B cell (primary cell): Measurements from ENCODE around the gene TSSK2. TPM values are rescaled to one million over a fixed set of nuclear protein-coding genes. Genes with fewer than 3 reads are reported as not detected.

Experiments used
- ATAC-seq: fragments of 200-7000 bp; cut with Tn5 transposase; one replicate; pipeline ENCODE4 v1.10.0; 2021; ENCODE audit warnings: low read depth, mild to moderate bottlenecking, moderate number of reproducible peaks, moderate library complexity
- CTCF ChIA-PET: fragments of 350-600 bp; sonication (Branson Sonifier 250); formaldehyde crosslinking; loops from one replicate; lab custom pipeline; 2021; ENCODE audit warnings: antibody characterized with exemption, inconsistent platforms; lab: Charles Lee
- POLR2A ChIA-PET: fragments of 350-600 bp; sonication (Branson Sonifier 250); formaldehyde crosslinking; loops from one replicate; lab custom pipeline; 2021; ENCODE audit warnings: antibody characterized with exemption; lab: Charles Lee
- DNase-seq: peaks from one replicate; pipeline ENCODE4 v3.0.0; 2013
- H2AFZ ChIP-seq: 2 replicates; pipeline ENCODE4 v1.6.1; 2012; ENCODE audit warnings: mild to moderate bottlenecking, low read depth, low read length; ENCODE audit not compliant: insufficient read depth, poor library complexity, severe bottlenecking
- H3K27ac ChIP-seq, 2 donors: 1 replicate in 1 of 2; 2 replicates in 1 of 2; pipeline ENCODE4 v1.5.1; 2012 to 2013; ENCODE audit warnings: low read length in 2 of 2, mild to moderate bottlenecking in 2 of 2, moderate library complexity in 1 of 2
- H3K27me3 ChIP-seq, 4 experiments: fragments of 200-600 bp in 1 of 4; sonication (generic) in 1 of 4; replicated peaks in 1 of 4; 1 replicate in 2 of 4; 2 replicates in 2 of 4; pipeline versions ENCODE4 v1.6.1 to v1.7.0; 2013 to 2016; ENCODE audit warnings: low read length in 3 of 4, mild to moderate bottlenecking in 2 of 4, mixed read lengths in 1 of 4, moderate library complexity in 1 of 4; ENCODE audit not compliant: insufficient read depth in 4 of 4, control insufficient read depth in 3 of 4; ENCODE audit errors: control extremely low read depth in 1 of 4
- H3K36me3 ChIP-seq, 2 experiments: replicated peaks in 1 of 2; 1 replicate in 1 of 2; 2 replicates in 1 of 2; pipeline versions ENCODE4 v1.6.1 to v1.7.1; 2013; ENCODE audit warnings: low read length in 1 of 2; ENCODE audit not compliant: insufficient read depth in 2 of 2, control insufficient read depth in 1 of 2; ENCODE audit errors: control extremely low read depth in 1 of 2, extremely low read depth in 1 of 2
- H3K4me1 ChIP-seq, 2 donors: fragments of 200-600 bp in 1 of 2; sonication (generic) in 1 of 2; 1 replicate in 1 of 2; 2 replicates in 1 of 2; pipeline versions ENCODE4 v1.5.1 to v1.6.1; 2013 to 2017; ENCODE audit warnings: low read length in 2 of 2; ENCODE audit not compliant: control insufficient read depth in 2 of 2, insufficient read depth in 2 of 2
- H3K4me2 ChIP-seq: replicated peaks from 2 replicates; pipeline ENCODE3; 2012; ENCODE audit warnings: mild to moderate bottlenecking, low read depth, low read length; ENCODE audit not compliant: poor library complexity, severe bottlenecking
- H3K4me3 ChIP-seq, 5 experiments: fragments of 200-600 bp in 1 of 5; sonication (generic) in 1 of 5; 1 replicate in 3 of 5; 2 replicates in 2 of 5; pipeline versions ENCODE4 v1.5.1 to v1.7.0; 2011 to 2016; ENCODE audit warnings: low read length in 4 of 5, mild to moderate bottlenecking in 4 of 5, low read depth in 2 of 5, control low read depth in 1 of 5, moderate library complexity in 1 of 5; ENCODE audit not compliant: insufficient read depth in 1 of 5; ENCODE audit errors: control extremely low read depth in 1 of 5, extremely low read depth in 1 of 5
- H3K79me2 ChIP-seq: fragments of 200-600 bp; sonication (generic); one replicate; pipeline ENCODE4 v1.6.0; 2016; ENCODE audit warnings: low read length; ENCODE audit not compliant: control insufficient read depth, insufficient read depth
- H3K9ac ChIP-seq: fragments of 200-600 bp; sonication (generic); 2 replicates; pipeline ENCODE4 v1.6.1; 2017; ENCODE audit warnings: mild to moderate bottlenecking, low read length, moderate library complexity
- H3K9me3 ChIP-seq, 3 donors: one replicate each; pipeline versions ENCODE4 v1.6.1 to v1.7.1; 2013; ENCODE audit warnings: low read length in 2 of 3; ENCODE audit not compliant: control insufficient read depth in 2 of 3, insufficient read depth in 1 of 3; ENCODE audit errors: control extremely low read depth in 1 of 3
- H4K20me1 ChIP-seq: 2 replicates; pipeline ENCODE4 v1.6.0; 2012; ENCODE audit warnings: mild to moderate bottlenecking, low read length; ENCODE audit not compliant: insufficient read depth, control insufficient read depth, poor library complexity, severe bottlenecking
- H3K27ac Mint-ChIP-seq: one replicate; pipeline ENCODE4 v1.8.0; 2021; ENCODE audit warnings: mixed read lengths
- H3K27me3 Mint-ChIP-seq: one replicate; pipeline ENCODE4 v1.8.0; 2021; ENCODE audit warnings: mixed read lengths
- H3K4me1 Mint-ChIP-seq: one replicate; pipeline ENCODE4 v1.8.0; 2021; ENCODE audit warnings: mixed read lengths
- H3K4me3 Mint-ChIP-seq: one replicate; pipeline ENCODE4 v1.8.0; 2021; ENCODE audit warnings: mixed read lengths
- H3K9me3 Mint-ChIP-seq: one replicate; pipeline ENCODE4 v1.8.0; 2022; ENCODE audit warnings: mixed read lengths; ENCODE audit not compliant: insufficient read depth
- CTCF ChIP-seq: fragments of 200-600 bp; IDR thresholded peaks from one replicate; pipeline ENCODE4 v1.8.0; 2022; ENCODE audit warnings: antibody characterized with exemption, mild to moderate bottlenecking
- EZH2 ChIP-seq: IDR thresholded peaks from 2 replicates; pipeline ENCODE4 v1.6.1; 2012; ENCODE audit warnings: borderline replicate concordance, low read depth, mild to moderate bottlenecking, moderate library complexity, low read length; ENCODE audit not compliant: insufficient read depth, poor library complexity, severe bottlenecking
- WGBS: methylation state at CpG from one replicate; pipeline ENCODE4 v1.1.5; 2013; ENCODE audit warnings: missing lambda C conversion rate; ENCODE audit not compliant: insufficient coverage; 5-methylcytosine and 5-hydroxymethylcytosine counted together
- intact Hi-C: fragments of 100-400 bp; cut with micrococcal nuclease; formaldehyde crosslinking; loops from one replicate; pipeline ENCODE4 v1.10.0; 2022
- polyA plus RNA-seq: library from polyadenylated mRNA; depleted of rRNA; stranded (reverse); fragments of >200 nt; gene quantifications from 2 replicates; pipeline ENCODE4 v1.2.3, GENCODE V29; 2012
- total RNA-seq, 2 donors: library from RNA; stranded (reverse); fragments of 120-200 nt in 1 of 2; gene quantifications; 1 replicate in 1 of 2; 2 replicates in 1 of 2; pipeline versions ENCODE4 v1.2.3 to v1.2.4, GENCODE V29; 2013 to 2022

The TSSK2 gene
- total and polyA plus RNA-seq, 2 donors (not counting 1 experiment from before 2014, with no cell fraction given): 0.15 TPM; not detected in 1

GRCh38 chr22:19096555-19096954 is 34.6 kb upstream of the TSSK2 start:
- Histone ChIP-seq H3K9me3 (no peaks in the 10 kb centered on the region), H3K27ac (no peak overlapping the region), H4K20me1 (peaks cover 63% of the 10 kb centered on the region), H3K79me2 (peaks cover 81% of the 10 kb centered on the region), H3K4me2 (no peak overlapping the region), H3K4me1 (no peaks in the 10 kb centered on the region), H3K36me3 (peaks cover 3 to 13% of the 10 kb centered on the region in 2 experiments), H2AFZ (no peak overlapping the region), H3K4me3 (no peak overlapping the region), H3K9ac (no peak overlapping the region), H3K27me3 (no peaks in the 10 kb centered on the region)
- CTCF ChIA-PET: interaction anchor here (1.4 kb wide), 1 partner anchor 12 kb away, joined by 3 read pairs; no protein-coding TSS in a partner anchor
- no peak for ATAC-seq
- intact Hi-C loops: no loop called here
- Mint-ChIP-seq H3K4me3 (no peak overlapping the region), H3K27ac (no peak overlapping the region), H3K9me3 (no peaks in the 10 kb centered on the region), H3K4me1 (peaks cover 11% of the 10 kb centered on the region), H3K27me3 (no peaks in the 10 kb centered on the region)
- no peak for TF ChIP-seq CTCF
- no peak for TF ChIP-seq EZH2
- no peak for DNase-seq
- WGBS: no CpG with 5 or more reads among the region's 1 CpG
- POLR2A ChIA-PET: no interaction called here

GRCh38 chr22:19097518-19097917 is 33.6 kb upstream of the TSSK2 start:
- Histone ChIP-seq H3K79me2 (peaks cover 89% of the 10 kb centered on the region), H3K27me3 (no peaks in the 10 kb centered on the region), H3K27ac (no peak overlapping the region), H3K4me1 (no peaks in the 10 kb centered on the region), H4K20me1 (peaks cover 72% of the 10 kb centered on the region), H2AFZ (no peak overlapping the region), H3K9ac (no peak overlapping the region), H3K4me2 (no peak overlapping the region), H3K36me3 (peaks cover 3 to 13% of the 10 kb centered on the region in 2 experiments), H3K4me3 (no peak overlapping the region), H3K9me3 (no peaks in the 10 kb centered on the region)
- intact Hi-C loops: no loop called here
- ATAC-seq (no peak), DNase-seq (no peak)
- peaks cover 15% of the 10 kb centered on the region for H3K4me1 Mint-ChIP-seq
- 97% methylated on average over 2 of the region's 3 CpGs for WGBS
- ChIA-PET CTCF (no interaction called here), POLR2A (no interaction called here)
- TF ChIP-seq CTCF (no peak), EZH2 (no peak)
- no peaks in the 10 kb centered on the region for H3K27me3 Mint-ChIP-seq
- H3K4me3 Mint-ChIP-seq: no peak overlapping the region
- no peaks in the 10 kb centered on the region for H3K9me3 Mint-ChIP-seq
- no peak overlapping the region for H3K27ac Mint-ChIP-seq
